K562 (cell line): ENCODE measurements around the gene FAM222A. TPM values are rescaled to one million over a fixed set of nuclear protein-coding genes. Genes with fewer than 3 reads are reported as not detected.

Experiments
- ATAC-seq: fragments of 200-7000 bp; cut with Tn5 transposase; 3 replicates; pipeline ENCODE4 v1.9.1; 2020; ENCODE audit warnings: moderate library complexity
- BruUV-seq: library from RNA; stranded (reverse); fragments of 400-500 nt; replicated peaks from 2 replicates; lab custom pipeline; 2021; lab: Mats Ljungman, UMichigan
- CTCF ChIA-PET: fragments of 300-600 bp; formaldehyde crosslinking; extraction: SDS; loops from one replicate; lab custom pipeline; 2021; ENCODE audit warnings: low intra/inter-chr PET ratio; lab: Yijun Ruan, JAX
- POLR2A ChIA-PET: fragments of 300-600, 350-650 bp; sonication (Branson Sonifier 250); formaldehyde crosslinking; extraction: SDS; loops from one replicate; lab custom pipeline; 2021; ENCODE audit warnings: antibody characterized with exemption, inconsistent platforms; lab: Yijun Ruan, JAX
- DNase-seq, 4 experiments: peaks; one replicate each; pipeline versions ENCODE4 v3.0.0 to v3.0.0-alpha.2; 2011 to 2018; ENCODE audit warnings: low spot score in 3 of 4, mixed read lengths in 3 of 4; ENCODE audit errors: extremely low read depth in 1 of 4
- FAIRE-seq: peaks from 2 replicates; lab custom pipeline; 2011; peaks lifted over from hg19 to GRCh38; lab: Jason Lieb, UNC
- H2AFZ ChIP-seq: 2 replicates; pipeline ENCODE4 v1.6.0; 2011; ENCODE audit warnings: low read depth, low read length, control low read depth, inconsistent platforms
- H3K27ac ChIP-seq: fragments of 200-600 bp; 3 replicates; pipeline ENCODE4 v1.8.0; 2011; ENCODE audit warnings: low read depth, mild to moderate bottlenecking, control low read depth, inconsistent platforms, low read length, moderate library complexity, mixed read lengths; ENCODE audit errors: extremely low read depth
- H3K27me3 ChIP-seq, 2 experiments: fragments of 300-600 bp in 1 of 2; 2 replicates in 1 of 2; 3 replicates in 1 of 2; pipeline versions ENCODE4 v1.6.0 to v1.8.0; 2011; ENCODE audit warnings: inconsistent platforms in 2 of 2, low read length in 2 of 2, mild to moderate bottlenecking in 1 of 2, mixed read lengths in 1 of 2, moderate library complexity in 1 of 2; ENCODE audit not compliant: control insufficient read depth in 2 of 2, insufficient read depth in 2 of 2
- H3K36me3 ChIP-seq: fragments of 300-600 bp; 3 replicates; pipeline ENCODE4 v1.8.0; 2011; ENCODE audit warnings: mild to moderate bottlenecking, low read length, inconsistent platforms; ENCODE audit not compliant: control insufficient read depth, insufficient read depth
- H3K4me1 ChIP-seq, 2 experiments: fragments of 200-600 bp in 1 of 2; replicated peaks in 1 of 2; 2 replicates in 1 of 2; 3 replicates in 1 of 2; pipeline versions ENCODE4 v1.5.1 to v1.8.0; 2011; ENCODE audit warnings: inconsistent platforms in 2 of 2, low read length in 2 of 2, mild to moderate bottlenecking in 1 of 2, mixed read lengths in 1 of 2, moderate library complexity in 1 of 2; ENCODE audit not compliant: control insufficient read depth in 2 of 2, insufficient read depth in 2 of 2
- H3K4me2 ChIP-seq: 2 replicates; pipeline ENCODE4 v1.6.1; 2011; ENCODE audit warnings: low read length, control low read depth, inconsistent platforms, mixed read lengths; ENCODE audit not compliant: insufficient read depth
- H3K4me3 ChIP-seq: fragments of 200-600 bp; sonication (generic), shearing (Covaris generic); 2 replicates; pipeline ENCODE4 v1.5.1; 2016; ENCODE audit warnings: control low read depth, inconsistent platforms
- H3K79me2 ChIP-seq: fragments of 200-600 bp; 3 replicates; pipeline ENCODE4 v1.8.0; 2011; ENCODE audit warnings: low read length, inconsistent platforms; ENCODE audit not compliant: control insufficient read depth, insufficient read depth
- H3K9ac ChIP-seq, 2 experiments: 2 replicates each; pipeline versions ENCODE4 v1.6.0 to v1.6.1; 2011; ENCODE audit warnings: low read depth in 2 of 2, low read length in 2 of 2, control low read depth in 1 of 2, inconsistent platforms in 1 of 2, mild to moderate bottlenecking in 1 of 2, mixed read lengths in 1 of 2; ENCODE audit not compliant: insufficient read depth in 1 of 2
- H3K9me1 ChIP-seq: one replicate; pipeline ENCODE4 v1.6.0; 2011; ENCODE audit warnings: inconsistent platforms, mild to moderate bottlenecking, low read length, moderate library complexity; ENCODE audit not compliant: control insufficient read depth, insufficient read depth
- H3K9me3 ChIP-seq: replicated peaks from 2 replicates; pipeline ENCODE4 v1.5.1; 2011; ENCODE audit warnings: low read depth, low read length, inconsistent platforms; ENCODE audit not compliant: control insufficient read depth, insufficient read depth
- H4K20me1 ChIP-seq: replicated peaks from 2 replicates; pipeline ENCODE4 v1.6.1; 2011; ENCODE audit warnings: low read length, inconsistent platforms, mixed read lengths; ENCODE audit not compliant: control insufficient read depth, insufficient read depth
- AFF4 ChIP-seq: sonication (generic); formaldehyde crosslinking; IDR thresholded peaks from 2 replicates; pipeline ENCODE4 v1.8.0; 2023; ENCODE audit warnings: mild to moderate bottlenecking, missing genetic modification reagents
- DACH1 ChIP-seq: fragments of 450-650 bp; IDR thresholded peaks from 2 replicates; pipeline ENCODE4 v1.6.1; 2018; ENCODE audit not compliant: partially characterized antibody
- DNMT1 ChIP-seq: fragments of 450-650 bp; IDR thresholded peaks from 2 replicates; pipeline ENCODE4 v1.6.1; 2016; ENCODE audit warnings: antibody characterized with exemption, mild to moderate bottlenecking
- E2F5 ChIP-seq: sonication (generic); formaldehyde crosslinking; IDR thresholded peaks from 2 replicates; pipeline ENCODE4 v1.8.0; 2022; ENCODE audit warnings: mild to moderate bottlenecking, missing genetic modification reagents
- FOXO4 ChIP-seq: fragments of 450-650 bp; formaldehyde crosslinking; IDR thresholded peaks from 2 replicates; pipeline ENCODE4 v1.4.0; 2020; ENCODE audit warnings: mild to moderate bottlenecking, moderate library complexity
- GABPB1 ChIP-seq: sonication (generic); formaldehyde crosslinking; IDR thresholded peaks from 2 replicates; pipeline ENCODE4 v1.8.0; 2022; ENCODE audit warnings: mild to moderate bottlenecking, missing genetic modification reagents
- HEY1 ChIP-seq: fragments of 250-450 bp; sonication (Bioruptor Pico); IDR thresholded peaks from 2 replicates; pipeline ENCODE4 v1.5.0; 2020; ENCODE audit warnings: mild to moderate bottlenecking, moderate library complexity, borderline replicate concordance
- PTRF ChIP-seq: fragments of 450-650 bp; IDR thresholded peaks from 2 replicates; pipeline ENCODE4 v1.6.1; 2016; ENCODE audit warnings: mild to moderate bottlenecking, missing genetic modification characterization, missing compliant biosample characterization
- ZNF224 ChIP-seq: sonication (generic); formaldehyde crosslinking; IDR thresholded peaks from 2 replicates; pipeline ENCODE4 v1.8.0; 2022; ENCODE audit warnings: mild to moderate bottlenecking, missing genetic modification reagents
- ZNF592 ChIP-seq: fragments of 450-650 bp; IDR thresholded peaks from 2 replicates; pipeline ENCODE4 v1.6.1; 2017; ENCODE audit warnings: antibody characterized with exemption, mild to moderate bottlenecking
- ZNF830 ChIP-seq: fragments of 250-450 bp; sonication (Bioruptor Pico); IDR thresholded peaks from 2 replicates; pipeline ENCODE4 v1.5.0; 2021; ENCODE audit warnings: mild to moderate bottlenecking
- WGBS: fragments of 100-300 bp; shearing (Covaris generic); methylation state at CpG from one replicate; pipeline ENCODE4 v1.1.6; 2016; ENCODE audit warnings: low coverage, mixed read lengths; ENCODE audit not compliant: insufficient coverage; ENCODE audit errors: missing lambda C conversion rate; 5-methylcytosine and 5-hydroxymethylcytosine counted together
- in situ Hi-C: fragments of 300-500 bp; cut with MboI; formaldehyde crosslinking; loops from 4 replicates; pipeline ENCODE4 v1.15.0; 2018; ENCODE audit warnings: inconsistent platforms, mixed read lengths
- intact Hi-C: fragments of 100-400 bp; cut with micrococcal nuclease; formaldehyde crosslinking; loops from 2 replicates; pipeline ENCODE4 v1.14.2; 2022
- polyA plus RNA-seq, 8 experiments: library from polyadenylated mRNA; depleted of rRNA in 4 of 8; stranded (reverse) in 5 of 8; unstranded in 3 of 8; fragments of >200 nt; fragmentation: Nextera tagmentation in 2 of 8; fragmentation: Illumina TruSeq in 1 of 8; extraction: Ambion mirVana in 2 of 8; extraction: Trizol in 1 of 8; gene quantifications; 2 replicates each; pipeline versions ENCODE4 v1.2.1 to v1.2.3, GENCODE V29; 2011 to 2014; ENCODE audit warnings: inconsistent platforms in 1 of 8, missing spikeins in 1 of 8
- total RNA-seq, 7 experiments: library from RNA; depleted of rRNA in 6 of 7; stranded (reverse); fragments of >200 nt in 6 of 7; fragmentation: Illumina TruSeq in 2 of 7; extraction: Trizol in 2 of 7; gene quantifications; 2 replicates each; pipeline versions ENCODE4 v1.2.1 to v1.2.3, GENCODE V29; 2011 to 2021; ENCODE audit warnings: low replicate concordance in 1 of 7

Gene FAM222A
- total and polyA plus RNA-seq, 9 of the 15 experiments (the other 6 are each of a cell fraction or from before 2014, with no cell fraction given), result 0.03 to 0.36 (median 0.12) TPM; not detected in 1

GRCh38 chr12:109737126-109737525 lies 23.5 kb downstream of the FAM222A start:
- DNase-seq, result no peak
- H3K27ac ChIP-seq, result no peak overlapping the region
- H3K36me3 ChIP-seq, result no peaks in the 10 kb centered on the region
- no peak for FAIRE-seq
- ATAC-seq, result no peak
- BruUV-seq, result no TSS peak
- H3K9me1 ChIP-seq, result no peaks in the 10 kb centered on the region
- peaks cover 23% of the 10 kb centered on the region for H4K20me1 ChIP-seq
- H3K27me3 ChIP-seq, result peaks cover 13 to 51% of the 10 kb centered on the region in 2 experiments; a peak in 4 of 5 replicates
- H2AFZ ChIP-seq, result no peak overlapping the region
- POLR2A ChIA-PET, result no interaction called here
- intact Hi-C loops, result no loop called here
- CTCF ChIA-PET, result no interaction called here
- H3K4me1 ChIP-seq, result peaks cover 7 to 9% of the 10 kb centered on the region in 2 experiments; a peak in 3 of 5 replicates
- H3K9me3 ChIP-seq, result no peaks in the 10 kb centered on the region
- WGBS, result 0% methylated on average over 1 of the region's 1 CpG
- in situ Hi-C loops, result no loop called here
- no peak overlapping the region for H3K4me2 ChIP-seq
- no peak overlapping the region for H3K4me3 ChIP-seq
- H3K9ac ChIP-seq, result no peak overlapping the region
- no peaks in the 10 kb centered on the region for H3K79me2 ChIP-seq
- TF ChIP-seq PTRF (no peak), DACH1 (no peak), AFF4 (CRISPR knock-in tag) (no peak), DNMT1 (no peak), HEY1 (CRISPR knock-in tag) (no peak), E2F5 (CRISPR knock-in tag) (no peak), ZNF224 (CRISPR knock-in tag) (no peak), FOXO4 (CRISPR knock-in tag) (no peak), ZNF830 (CRISPR knock-in tag) (no peak), ZNF592 (no peak), GABPB1 (no peak)
